Measurements from ENCODE around the gene COBLL1. TPM values are rescaled to one million over a fixed set of nuclear protein-coding genes. Genes with fewer than 3 reads are reported as not detected.
"Not testable (repeated sequence)": the region's sequence is repeated elsewhere in the genome, so short reads cannot be mapped to it uniquely, and the experiment has no call there.

Gene COBLL1
- total and polyA plus RNA-seq, 3 donors from 2014 or later, result 5.4 to 17.3 (median 14.5) TPM

DNA sequence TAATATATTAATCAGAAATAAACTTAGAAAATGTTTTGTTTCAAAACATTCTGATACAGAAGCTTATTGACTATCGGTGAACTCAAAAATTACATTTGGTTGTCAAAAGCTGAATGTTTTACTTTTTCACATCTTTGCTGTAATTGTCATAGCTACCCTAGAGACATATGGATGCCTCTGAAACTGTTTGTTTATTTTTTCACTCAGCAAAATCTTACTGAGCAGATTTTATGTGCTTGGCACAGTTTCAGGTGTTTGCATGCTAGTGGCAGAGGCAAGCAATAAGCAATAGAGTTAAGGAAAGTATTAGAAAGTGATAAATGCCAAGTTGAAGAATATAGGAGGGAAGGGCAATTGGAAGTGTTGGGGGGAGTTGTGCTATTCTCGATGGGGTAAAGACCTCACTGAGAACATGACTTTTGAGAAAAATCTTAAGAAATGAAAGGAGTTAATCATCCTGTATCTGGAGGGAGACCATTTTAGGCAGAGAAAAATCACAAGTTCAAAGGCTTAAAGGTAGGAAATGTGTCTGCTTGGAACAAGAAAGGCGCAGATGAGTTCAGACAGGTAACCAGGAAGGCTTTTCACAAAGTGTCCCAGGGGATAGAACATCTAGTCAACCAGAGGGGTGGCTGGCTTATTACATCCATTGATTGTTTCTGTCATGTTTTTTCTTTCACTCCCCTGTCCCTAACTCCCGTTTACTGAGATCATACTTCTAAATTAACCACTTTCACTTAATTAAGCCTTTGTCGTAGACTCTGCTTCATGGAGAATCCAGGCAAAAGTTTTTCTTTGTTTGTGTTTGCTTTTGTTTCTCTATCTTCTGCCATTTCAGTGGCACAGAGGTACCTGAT is 27.2 kb upstream of the COBLL1 start:
- no peak overlapping the region for H3K27ac ChIP-seq

DNA sequence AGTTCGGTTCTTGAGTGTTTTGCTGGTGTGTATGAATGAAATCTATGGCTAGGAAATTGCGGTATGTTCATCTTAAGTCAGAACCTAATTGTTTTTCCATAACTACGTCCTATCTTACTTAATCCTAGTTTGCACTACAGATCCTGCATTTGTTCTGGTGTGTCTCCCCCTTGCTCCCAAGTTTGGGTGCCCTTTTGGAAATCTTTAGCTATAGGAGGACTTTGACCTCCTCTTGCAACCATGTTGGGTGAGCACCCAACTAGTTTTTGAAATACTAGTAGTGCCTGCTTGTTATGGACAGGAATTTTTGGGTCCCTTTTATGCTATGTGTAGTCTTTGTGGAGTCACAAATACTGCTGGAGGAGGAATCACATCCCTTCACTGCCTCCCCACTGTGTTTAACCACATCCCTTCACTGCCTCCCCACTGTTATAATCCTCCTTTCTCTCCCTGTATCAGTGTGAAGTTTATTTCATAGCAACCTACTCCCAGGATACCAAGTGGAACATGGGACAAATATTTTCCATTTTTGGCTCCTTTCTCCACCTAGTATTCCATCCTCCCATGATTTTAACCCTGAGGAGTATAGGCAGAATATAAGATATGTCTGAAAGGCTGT is 26.3 kb upstream of the COBLL1 start:
- Histone ChIP-seq H3K36me3 (ENCODE audit: low read depth, missing control alignments) (no peaks in the 10 kb centered on the region), H3K27ac (no peak overlapping the region), H3K4me3 (no peak overlapping the region), H3K9me3 (no peaks in the 10 kb centered on the region), H3K27me3 (no peaks in the 10 kb centered on the region), H3K4me1 (no peaks in the 10 kb centered on the region)
- TF ChIP-seq, protein P1, sequence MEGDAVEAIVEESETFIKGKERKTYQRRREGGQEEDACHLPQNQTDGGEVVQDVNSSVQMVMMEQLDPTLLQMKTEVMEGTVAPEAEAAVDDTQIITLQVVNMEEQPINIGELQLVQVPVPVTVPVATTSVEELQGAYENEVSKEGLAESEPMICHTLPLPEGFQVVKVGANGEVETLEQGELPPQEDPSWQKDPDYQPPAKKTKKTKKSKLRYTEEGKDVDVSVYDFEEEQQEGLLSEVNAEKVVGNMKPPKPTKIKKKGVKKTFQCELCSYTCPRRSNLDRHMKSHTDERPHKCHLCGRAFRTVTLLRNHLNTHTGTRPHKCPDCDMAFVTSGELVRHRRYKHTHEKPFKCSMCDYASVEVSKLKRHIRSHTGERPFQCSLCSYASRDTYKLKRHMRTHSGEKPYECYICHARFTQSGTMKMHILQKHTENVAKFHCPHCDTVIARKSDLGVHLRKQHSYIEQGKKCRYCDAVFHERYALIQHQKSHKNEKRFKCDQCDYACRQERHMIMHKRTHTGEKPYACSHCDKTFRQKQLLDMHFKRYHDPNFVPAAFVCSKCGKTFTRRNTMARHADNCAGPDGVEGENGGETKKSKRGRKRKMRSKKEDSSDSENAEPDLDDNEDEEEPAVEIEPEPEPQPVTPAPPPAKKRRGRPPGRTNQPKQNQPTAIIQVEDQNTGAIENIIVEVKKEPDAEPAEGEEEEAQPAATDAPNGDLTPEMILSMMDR (IDR thresholded peaks at IDR 0.05), result no peak
- no peak for TF ChIP-seq POLR2A (IDR thresholded peaks at IDR 0.05)
- 56 to 60% methylated on average over 3 of the region's 3 CpGs for WGBS, 2 donors
- intact Hi-C loops (cut with DNase I; ENCODE audit: low total_unique reads), result no loop called here
- no peak for DNase-seq

More for the DNA sequence above, 27.2 kb upstream of the COBLL1 start:
- Histone ChIP-seq H3K36me3 (ENCODE audit: low read depth, missing control alignments) (no peaks in the 10 kb centered on the region), H3K27me3 (no peaks in the 10 kb centered on the region), H3K4me3 (no peak overlapping the region), H3K4me1 (no peaks in the 10 kb centered on the region), H3K9me3 (no peaks in the 10 kb centered on the region)
- WGBS, 2 donors, result 79 to 85% methylated on average over 5 of the region's 5 CpGs
- no peak for DNase-seq
- no peak for TF ChIP-seq POLR2A (IDR thresholded peaks at IDR 0.05)
- TF ChIP-seq, protein P1 (IDR thresholded peaks at IDR 0.05), result no peak
- intact Hi-C loops (cut with DNase I; ENCODE audit: low total_unique reads), result no loop called here

DNA sequence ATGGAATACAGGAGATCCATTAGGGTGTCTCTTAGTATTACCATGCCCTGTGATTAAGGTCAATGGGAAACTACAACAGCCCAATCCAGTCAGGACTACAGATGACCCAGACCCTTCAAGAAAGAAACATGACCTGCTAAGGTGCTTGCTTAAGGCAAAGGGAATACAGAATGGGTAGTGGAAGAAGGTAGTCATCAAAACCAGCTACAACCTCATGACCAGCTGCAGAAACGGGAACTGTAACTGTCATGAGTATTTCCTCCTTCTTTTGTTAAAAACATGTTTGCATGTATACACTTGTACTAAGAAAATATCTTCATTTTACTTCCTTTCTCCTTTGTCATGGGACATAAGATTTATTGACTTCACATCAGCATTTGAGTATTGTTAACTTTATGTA is 24.8 kb upstream of the COBLL1 start:
- intact Hi-C loops (cut with DNase I; ENCODE audit: low total_unique reads); H3K27me3 ChIP-seq; H3K27ac ChIP-seq; DNase-seq; H3K36me3 ChIP-seq (ENCODE audit: low read depth, missing control alignments); H3K4me3 ChIP-seq; H3K4me1 ChIP-seq; H3K9me3 ChIP-seq: not testable (repeated sequence)
- 80 to 92% methylated on average over 1 of the region's 1 CpG for WGBS, 2 donors

DNA sequence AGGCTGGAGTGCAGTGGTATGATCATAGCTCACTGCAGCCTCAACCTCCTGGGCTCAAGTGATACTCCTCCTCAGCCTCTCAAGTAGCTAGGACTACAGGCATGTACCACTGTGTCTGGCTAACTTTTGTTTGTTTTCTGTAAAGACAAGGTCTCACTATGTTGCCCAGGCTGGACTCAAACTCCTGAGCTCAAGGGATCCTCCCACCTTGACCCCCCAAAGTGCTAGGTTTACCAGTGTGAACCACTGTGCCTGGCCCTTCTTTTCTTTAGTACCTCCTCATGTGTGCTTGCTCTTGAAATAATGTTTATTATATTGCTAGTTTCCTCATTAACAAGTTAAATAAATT is 19.0 kb upstream of the COBLL1 start:
- TF ChIP-seq, protein P1 (IDR thresholded peaks at IDR 0.05), result no peak
- TF ChIP-seq POLR2A (IDR thresholded peaks at IDR 0.05), result no peak
- Histone ChIP-seq H3K4me1 (no peaks in the 10 kb centered on the region), H3K27me3 (no peaks in the 10 kb centered on the region), H3K36me3 (ENCODE audit: low read depth, missing control alignments) (no peaks in the 10 kb centered on the region), H3K9me3 (no peaks in the 10 kb centered on the region), H3K27ac (no peak overlapping the region), H3K4me3 (no peak overlapping the region)
- intact Hi-C loops (cut with DNase I; ENCODE audit: low total_unique reads), result no loop called here
- DNase-seq, result no peak

DNA sequence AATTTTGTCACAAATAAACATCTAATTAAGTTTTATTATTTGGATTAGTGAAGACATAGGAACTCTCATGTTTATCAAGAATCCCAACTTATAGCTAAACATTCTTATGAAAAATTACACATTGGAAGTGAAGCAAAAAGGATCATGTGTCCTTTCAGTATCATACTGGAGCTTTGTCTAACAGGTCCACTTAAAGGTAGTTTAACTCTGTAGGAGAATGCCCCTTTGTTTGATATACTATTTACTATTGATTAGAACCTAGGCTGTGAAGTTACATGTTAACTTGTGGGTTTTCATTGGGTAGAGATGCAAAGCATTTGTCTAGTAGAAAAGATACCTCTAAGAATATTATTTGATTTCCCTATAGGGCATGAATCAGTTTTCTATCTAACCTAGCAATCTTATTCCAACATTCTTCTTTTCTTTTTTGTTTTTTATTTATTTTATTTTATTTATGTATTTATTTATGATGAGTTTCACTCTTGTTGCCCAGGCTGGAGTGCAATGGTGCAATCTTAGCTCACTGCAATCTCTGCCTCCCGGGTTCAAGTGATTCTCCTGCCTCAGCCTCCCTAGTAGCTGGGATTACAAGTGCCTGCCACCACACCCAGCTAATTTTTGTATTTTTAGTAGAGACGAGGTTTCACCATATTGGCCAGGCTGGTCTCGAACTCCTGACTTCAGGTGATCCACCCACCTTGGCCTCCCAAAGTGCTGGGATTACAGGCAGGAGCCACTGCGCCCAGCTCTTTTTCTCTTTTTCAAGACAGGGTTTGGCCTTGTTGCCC is 18.5 kb upstream of the COBLL1 start:
- H3K36me3 ChIP-seq (ENCODE audit: low read depth, missing control alignments); H3K4me3 ChIP-seq; H3K9me3 ChIP-seq; DNase-seq; H3K4me1 ChIP-seq; H3K27ac ChIP-seq; H3K27me3 ChIP-seq; intact Hi-C loops (cut with DNase I; ENCODE audit: low total_unique reads): not testable (repeated sequence)
- WGBS, 2 donors, result 95 to 100% methylated on average over 4 of the region's 4 CpGs
